HFFc6 (cell line): ENCODE data around the gene TPSAB1. TPM values are rescaled to one million over a fixed set of nuclear protein-coding genes. Genes with fewer than 3 reads are reported as not detected.
"Not testable (repeated sequence)": the region's sequence is repeated elsewhere in the genome, so short reads cannot be mapped to it uniquely, and the experiment has no call there.

Source experiments
- DNase-seq: peaks from one replicate; pipeline ENCODE4 v3.0.0-alpha.2; 2018
- H3K27ac Mint-ChIP-seq: 2 replicates; pipeline ENCODE4 v1.8.0; 2020; ENCODE audit warnings: mild to moderate bottlenecking, mixed read lengths
- H3K27me3 Mint-ChIP-seq: 2 replicates; pipeline ENCODE4 v1.8.0; 2021; ENCODE audit warnings: mild to moderate bottlenecking, moderate library complexity, mixed read lengths; ENCODE audit not compliant: insufficient read depth
- H3K36me3 Mint-ChIP-seq: 2 replicates; pipeline ENCODE4 v1.8.0; 2021; ENCODE audit warnings: low read depth, mixed read lengths
- H3K4me1 Mint-ChIP-seq: 2 replicates; pipeline ENCODE4 v1.8.0; 2020; ENCODE audit warnings: low read depth, mixed read lengths
- H3K4me3 Mint-ChIP-seq: 2 replicates; pipeline ENCODE4 v1.8.0; 2020; ENCODE audit warnings: mild to moderate bottlenecking, moderate library complexity, mixed read lengths
- H3K9me3 Mint-ChIP-seq: 2 replicates; pipeline ENCODE4 v1.8.0; 2020; ENCODE audit warnings: mild to moderate bottlenecking, mixed read lengths
- CTCF ChIP-seq: fragments of 200-600 bp; sonication (generic); IDR thresholded peaks from 2 replicates; pipeline ENCODE4 v1.5.0; 2021; ENCODE audit warnings: antibody characterized with exemption, mild to moderate bottlenecking
- long read RNA-seq: library from polyadenylated mRNA; unstranded; transcript quantifications from one replicate; pipeline ENCODE4 v2.0.0, GENCODE V29; 2019
- total RNA-seq, 6 experiments: library from RNA; stranded (reverse); fragmentation: NEBNext Ultra II Directional; extraction: Animal tissue kit (Norgen Biotek cat#: 25700); gene quantifications; 2 replicates in 1 of 6; 3 replicates in 5 of 6; pipeline ENCODE4 v1.2.3, GENCODE V29; 2021

TPSAB1 gene
- total RNA-seq = not detected
- long read RNA-seq = 0 reads

GRCh38 chr16:1240436-1240835, at the start of gene TPSAB1:
Gene TPSAB1, plus strand, starts transcription at chr16:1240705. Its CDS starts 234 bp downstream, at chr16:1240939.
- not testable (repeated sequence) for H3K36me3 Mint-ChIP-seq, DNase-seq, H3K27ac Mint-ChIP-seq, H3K4me1 Mint-ChIP-seq, H3K27me3 Mint-ChIP-seq, H3K4me3 Mint-ChIP-seq, H3K9me3 Mint-ChIP-seq

GRCh38 chr16:1190789-1191188, 49.7 kb upstream of the TPSAB1 start:
- H3K4me1 Mint-ChIP-seq, H3K4me3 Mint-ChIP-seq, H3K27ac Mint-ChIP-seq, DNase-seq, H3K9me3 Mint-ChIP-seq, H3K27me3 Mint-ChIP-seq, H3K36me3 Mint-ChIP-seq: not testable (repeated sequence)

- Mint-ChIP-seq H3K27ac (no peak overlapping the region), H3K9me3 (no peaks in the 10 kb centered on the region), H3K4me3 (no peak overlapping the region), H3K36me3 (no peaks in the 10 kb centered on the region), H3K27me3 (0 out of 2 replicates have a peak, but pooled peaks cover 2% of the 10 kb centered on the region), H3K4me1 (no peaks in the 10 kb centered on the region)
- no peak for DNase-seq
- no peak for TF ChIP-seq CTCF
These were observed 48.0 kb upstream of the TPSAB1 start for GRCh38 chr16:1192384-1193073.

GRCh38 chr16:1193143-1193824, 47.2 kb upstream of the TPSAB1 start:
- no peaks in the 10 kb centered on the region for H3K36me3 Mint-ChIP-seq
- no peak overlapping the region for H3K4me3 Mint-ChIP-seq
- H3K27me3 Mint-ChIP-seq = 0 out of 2 replicates have a peak, but pooled peaks cover 2% of the 10 kb centered on the region
- no peaks in the 10 kb centered on the region for H3K9me3 Mint-ChIP-seq
- no peak for DNase-seq
- H3K4me1 Mint-ChIP-seq = no peaks in the 10 kb centered on the region
- TF ChIP-seq CTCF = no peak
- no peak overlapping the region for H3K27ac Mint-ChIP-seq

- DNase-seq = no peak
- Mint-ChIP-seq H3K27ac (no peak overlapping the region), H3K27me3 (0 out of 2 replicates have a peak, but pooled peaks cover 2% of the 10 kb centered on the region)
These were observed 46.5 kb upstream of the TPSAB1 start for GRCh38 chr16:1193825-1194581.

More at GRCh38 chr16:1193825-1194581, 46.5 kb upstream of the TPSAB1 start:
- no peaks in the 10 kb centered on the region for H3K4me1 Mint-ChIP-seq
- H3K36me3 Mint-ChIP-seq = no peaks in the 10 kb centered on the region
- TF ChIP-seq CTCF = no peak
- H3K9me3 Mint-ChIP-seq = no peaks in the 10 kb centered on the region
- no peak overlapping the region for H3K4me3 Mint-ChIP-seq
